ENCODE data around the gene PPAT.

Gene PPAT

DNA sequence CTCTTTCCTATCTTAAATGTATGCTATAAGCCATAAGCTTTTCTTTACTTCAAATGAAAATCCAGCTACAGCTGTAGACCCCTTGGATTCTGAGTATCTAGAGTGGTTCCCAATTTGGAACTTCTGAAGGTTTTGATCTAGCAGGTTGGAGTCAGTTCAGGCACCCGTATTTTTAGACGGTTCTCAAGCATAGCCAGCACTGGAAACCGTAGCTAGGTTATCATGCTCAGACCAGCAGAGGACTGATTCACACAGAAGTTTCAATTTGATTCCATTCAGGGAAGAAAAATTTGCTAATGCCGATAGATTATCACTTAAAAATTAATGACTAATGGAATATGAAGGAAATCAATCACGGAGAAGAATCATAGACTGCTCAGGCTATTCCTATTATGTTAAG lies 11.2 kb downstream of the PPAT start:
- Histone ChIP-seq H3K27ac (ENCODE audit: low read depth, low read length) (no peak overlapping the region), H3K23ac (ENCODE audit: low read length) (no peak overlapping the region), H3K79me2 (ENCODE audit: control insufficient read depth, insufficient read depth, low read length) (peaks cover 70% of the 10 kb centered on the region), H4K5ac (ENCODE audit: low read length) (no peak overlapping the region), H2AK5ac (ENCODE audit: low read length) (no peak overlapping the region), H3K27me3 (ENCODE audit: insufficient read depth, low read length, poor library complexity) (no peaks in the 10 kb centered on the region), H2BK120ac (ENCODE audit: low read depth, low read length) (no peak overlapping the region), H3K4me1 (ENCODE audit: control insufficient read depth, low read depth, low read length) (no peaks in the 10 kb centered on the region), H4K8ac (ENCODE audit: low read depth, low read length) (no peak overlapping the region), H3K4me2 (ENCODE audit: low read length) (no peak overlapping the region), H3K79me1 (ENCODE audit: low read length) (peaks cover 11% of the 10 kb centered on the region), H2BK5ac (ENCODE audit: low read length) (no peak overlapping the region), H2BK15ac (replicated peaks; ENCODE audit: low read depth) (no peak overlapping the region), H3K18ac (ENCODE audit: low read length) (no peak overlapping the region), H3K4ac (ENCODE audit: low read depth, low read length) (no peak overlapping the region), H3K9ac (ENCODE audit: low read length) (no peak overlapping the region), H3K36me3 (ENCODE audit: control insufficient read depth, insufficient read depth, low read length) (no peaks in the 10 kb centered on the region), H3K56ac (ENCODE audit: low read length) (no peak overlapping the region), H3K4me3 (ENCODE audit: low read length) (no peak overlapping the region)
- WGBS (ENCODE audit: extremely low coverage, insufficient coverage, low lambda C conversion rate) = no CpG with 5 or more reads among the region's 5 CpGs
- no peak for DNase-seq

DNA sequence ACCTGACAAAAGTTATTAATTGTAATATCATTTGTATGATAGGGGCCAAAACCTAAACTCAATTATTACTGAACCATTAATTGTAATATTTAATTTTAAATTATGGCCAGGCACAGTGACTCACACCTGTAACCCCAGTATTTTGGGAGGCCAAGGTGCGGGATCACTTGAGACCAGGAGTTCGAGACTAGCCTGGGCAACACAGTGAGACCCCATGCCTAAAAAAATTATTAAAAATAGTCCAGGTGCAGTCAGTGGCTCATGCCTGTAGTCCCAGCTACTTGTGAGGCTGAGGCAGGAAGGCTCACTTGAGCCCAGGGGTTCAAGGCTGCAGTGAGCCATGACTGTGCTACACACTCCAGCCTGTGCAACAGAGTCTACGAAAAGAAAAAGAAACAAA lies 18.0 kb downstream of the PPAT start:
- H3K36me3 ChIP-seq (ENCODE audit: control insufficient read depth, insufficient read depth, low read length) = no peaks in the 10 kb centered on the region
- H2BK120ac ChIP-seq (ENCODE audit: low read depth, low read length) = no peak overlapping the region
- no peak overlapping the region for H3K4me3 ChIP-seq (ENCODE audit: low read length)
- H2AK5ac ChIP-seq (ENCODE audit: low read length) = no peak overlapping the region
- no peak overlapping the region for H3K4ac ChIP-seq (ENCODE audit: low read depth, low read length)
- no CpG with 5 or more reads among the region's 3 CpGs for WGBS (ENCODE audit: extremely low coverage, insufficient coverage, low lambda C conversion rate)
- H4K5ac ChIP-seq (ENCODE audit: low read length) = no peak overlapping the region
- H3K18ac ChIP-seq (ENCODE audit: low read length) = no peak overlapping the region
- no peak overlapping the region for H4K8ac ChIP-seq (ENCODE audit: low read depth, low read length)
- H3K27me3 ChIP-seq (ENCODE audit: insufficient read depth, low read length, poor library complexity) = no peaks in the 10 kb centered on the region
- H3K23ac ChIP-seq (ENCODE audit: low read length) = no peak overlapping the region
- no peak overlapping the region for H3K9ac ChIP-seq (ENCODE audit: low read length)
- no peak overlapping the region for H3K4me2 ChIP-seq (ENCODE audit: low read length)
- H2BK5ac ChIP-seq (ENCODE audit: low read length) = no peak overlapping the region
- no peaks in the 10 kb centered on the region for H3K4me1 ChIP-seq (ENCODE audit: control insufficient read depth, low read depth, low read length)
- no peak overlapping the region for H3K27ac ChIP-seq (ENCODE audit: low read depth, low read length)
- H2BK15ac ChIP-seq (replicated peaks; ENCODE audit: low read depth) = no peak overlapping the region
- no peak overlapping the region for H3K56ac ChIP-seq (ENCODE audit: low read length)
- peaks cover 6% of the 10 kb centered on the region for H3K79me1 ChIP-seq (ENCODE audit: low read length)
- peaks cover 50% of the 10 kb centered on the region for H3K79me2 ChIP-seq (ENCODE audit: control insufficient read depth, insufficient read depth, low read length)
- DNase-seq = no peak

DNA sequence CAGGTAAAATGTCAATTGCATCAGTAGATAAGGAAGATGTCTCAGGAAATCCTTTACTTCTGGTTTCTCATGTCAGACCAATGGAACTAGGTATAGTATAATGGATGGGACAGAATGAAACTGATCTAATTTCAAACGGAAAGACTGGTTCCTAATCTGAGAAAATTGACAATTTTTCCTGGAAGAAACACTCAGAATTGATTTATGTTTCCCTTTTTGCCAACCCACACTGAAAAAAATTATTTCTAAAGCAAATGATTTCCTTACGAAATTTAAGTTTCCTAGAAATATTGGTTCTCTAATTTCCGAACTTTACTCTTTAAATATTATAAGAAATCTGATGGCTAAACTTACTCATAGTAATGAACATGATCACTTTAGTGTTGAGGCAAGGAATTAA lies 19.1 kb downstream of the PPAT start:
- Histone ChIP-seq H2BK15ac (replicated peaks; ENCODE audit: low read depth) (no peak overlapping the region), H3K36me3 (ENCODE audit: control insufficient read depth, insufficient read depth, low read length) (no peaks in the 10 kb centered on the region), H3K79me2 (ENCODE audit: control insufficient read depth, insufficient read depth, low read length) (peaks cover 49% of the 10 kb centered on the region), H3K9ac (ENCODE audit: low read length) (no peak overlapping the region), H3K27ac (ENCODE audit: low read depth, low read length) (no peak overlapping the region), H2BK120ac (ENCODE audit: low read depth, low read length) (no peak overlapping the region), H3K4ac (ENCODE audit: low read depth, low read length) (no peak overlapping the region), H3K4me3 (ENCODE audit: low read length) (no peak overlapping the region), H3K4me1 (ENCODE audit: control insufficient read depth, low read depth, low read length) (no peaks in the 10 kb centered on the region), H2AK5ac (ENCODE audit: low read length) (no peak overlapping the region), H4K5ac (ENCODE audit: low read length) (no peak overlapping the region), H4K8ac (ENCODE audit: low read depth, low read length) (no peak overlapping the region), H3K79me1 (ENCODE audit: low read length) (peaks cover 5% of the 10 kb centered on the region), H3K56ac (ENCODE audit: low read length) (no peak overlapping the region), H2BK5ac (ENCODE audit: low read length) (no peak overlapping the region), H3K27me3 (ENCODE audit: insufficient read depth, low read length, poor library complexity) (no peaks in the 10 kb centered on the region), H3K18ac (ENCODE audit: low read length) (no peak overlapping the region), H3K4me2 (ENCODE audit: low read length) (no peak overlapping the region), H3K23ac (ENCODE audit: low read length) (no peak overlapping the region)
- no peak for DNase-seq
- no CpG with 5 or more reads among the region's 3 CpGs for WGBS (ENCODE audit: extremely low coverage, insufficient coverage, low lambda C conversion rate)

DNA sequence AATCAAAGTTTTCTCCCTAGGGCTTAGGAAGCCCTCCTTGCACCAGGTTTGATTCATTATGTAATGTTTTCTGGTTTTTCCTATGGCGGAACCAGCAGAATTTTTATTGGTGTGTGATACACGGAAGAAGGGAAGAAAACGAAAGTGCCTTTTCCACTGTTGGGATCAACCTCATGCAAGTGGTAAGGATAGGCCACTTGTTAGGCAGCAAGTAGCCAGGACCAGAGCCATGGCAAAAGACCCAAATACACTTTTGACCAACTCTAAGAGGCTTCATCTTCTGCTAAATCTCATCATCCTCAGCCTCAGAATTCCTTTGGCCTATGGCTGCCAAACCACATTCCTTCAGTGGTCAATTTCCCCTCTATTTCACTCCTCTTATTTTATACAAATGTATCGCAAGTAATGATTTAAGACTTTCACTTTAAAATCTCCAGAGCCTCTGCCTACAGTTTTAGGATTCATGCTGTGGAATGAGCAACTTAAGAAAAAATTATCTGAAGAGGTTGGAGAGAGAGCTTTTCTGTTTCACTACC lies 21.2 kb downstream of the PPAT start:
- Histone ChIP-seq H3K79me2 (ENCODE audit: control insufficient read depth, insufficient read depth, low read length) (peaks cover 40% of the 10 kb centered on the region), H3K27me3 (ENCODE audit: insufficient read depth, low read length, poor library complexity) (no peaks in the 10 kb centered on the region), H3K9ac (ENCODE audit: low read length) (no peak overlapping the region), H3K4ac (ENCODE audit: low read depth, low read length) (no peak overlapping the region), H3K4me1 (ENCODE audit: control insufficient read depth, low read depth, low read length) (no peaks in the 10 kb centered on the region), H2BK15ac (replicated peaks; ENCODE audit: low read depth) (no peak overlapping the region), H3K18ac (ENCODE audit: low read length) (no peak overlapping the region), H3K36me3 (ENCODE audit: control insufficient read depth, insufficient read depth, low read length) (no peaks in the 10 kb centered on the region), H2BK120ac (ENCODE audit: low read depth, low read length) (no peak overlapping the region), H4K5ac (ENCODE audit: low read length) (no peak overlapping the region), H3K27ac (ENCODE audit: low read depth, low read length) (no peak overlapping the region), H3K4me3 (ENCODE audit: low read length) (no peak overlapping the region), H3K79me1 (ENCODE audit: low read length) (no peaks in the 10 kb centered on the region), H3K23ac (ENCODE audit: low read length) (no peak overlapping the region), H3K56ac (ENCODE audit: low read length) (peak overlapping the region; percentile 17), H2BK5ac (ENCODE audit: low read length) (no peak overlapping the region), H2AK5ac (ENCODE audit: low read length) (no peak overlapping the region), H3K4me2 (ENCODE audit: low read length) (no peak overlapping the region), H4K8ac (ENCODE audit: low read depth, low read length) (no peak overlapping the region)
- DNase-seq = peak; percentile 28
- no CpG with 5 or more reads among the region's 4 CpGs for WGBS (ENCODE audit: extremely low coverage, insufficient coverage, low lambda C conversion rate)

DNA sequence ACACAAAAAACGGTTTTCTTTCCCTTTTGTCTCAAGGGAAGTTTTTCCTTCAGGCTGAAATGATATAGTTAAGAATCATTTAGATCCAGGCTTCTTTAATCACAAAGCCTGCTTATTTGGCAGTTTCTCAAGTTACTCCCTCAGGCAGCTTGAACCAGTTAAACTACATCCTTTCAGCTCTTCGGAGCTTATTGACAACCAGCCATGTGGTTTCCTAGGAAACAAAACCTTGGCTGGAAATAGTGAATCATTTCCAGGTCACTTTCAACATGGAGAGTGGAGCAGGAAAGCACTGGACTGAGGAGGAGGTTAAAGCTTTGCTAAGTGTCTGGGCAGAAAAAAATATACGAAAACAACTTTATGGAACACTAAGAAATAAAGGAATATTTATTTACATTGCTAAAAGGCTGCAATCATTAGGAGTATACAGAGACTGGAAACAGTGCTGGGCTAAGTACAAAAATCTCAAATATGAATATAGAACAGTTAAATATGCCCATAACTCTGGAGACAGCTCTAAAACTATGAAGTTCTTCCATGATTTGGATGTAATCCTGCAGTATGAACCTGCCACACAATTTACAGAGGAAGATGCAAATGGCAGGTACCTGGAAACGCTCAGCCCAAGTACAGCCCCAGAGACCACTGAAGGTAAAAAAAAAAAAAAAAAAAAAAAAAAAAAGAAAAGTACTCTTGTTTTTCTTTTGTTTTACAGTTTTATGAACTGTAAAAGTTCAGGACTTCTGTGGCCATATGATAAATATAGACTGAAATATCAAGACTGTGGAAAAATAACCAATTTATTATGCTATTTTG lies 25.0 kb downstream of the PPAT start:
- H3K4me3 ChIP-seq (ENCODE audit: low read length) = no peak overlapping the region
- WGBS (ENCODE audit: extremely low coverage, insufficient coverage, low lambda C conversion rate) = no CpG with 5 or more reads among the region's 4 CpGs
- DNase-seq = peak; percentile 99

More for the DNA sequence above, 25.0 kb downstream of the PPAT start:
- Histone ChIP-seq H2BK5ac (ENCODE audit: low read length) (no peak overlapping the region), H4K5ac (ENCODE audit: low read length) (no peak overlapping the region), H3K9ac (ENCODE audit: low read length) (no peak overlapping the region), H2BK15ac (replicated peaks; ENCODE audit: low read depth) (no peak overlapping the region), H3K4me1 (ENCODE audit: control insufficient read depth, low read depth, low read length) (no peaks in the 10 kb centered on the region), H3K4me2 (ENCODE audit: low read length) (no peak overlapping the region), H2AK5ac (ENCODE audit: low read length) (no peak overlapping the region), H3K79me2 (ENCODE audit: control insufficient read depth, insufficient read depth, low read length) (peaks cover 30% of the 10 kb centered on the region), H3K27ac (ENCODE audit: low read depth, low read length) (no peak overlapping the region), H3K23ac (ENCODE audit: low read length) (no peak overlapping the region), H3K56ac (ENCODE audit: low read length) (no peak overlapping the region), H3K4ac (ENCODE audit: low read depth, low read length) (no peak overlapping the region), H3K27me3 (ENCODE audit: insufficient read depth, low read length, poor library complexity) (no peaks in the 10 kb centered on the region), H4K8ac (ENCODE audit: low read depth, low read length) (no peak overlapping the region), H2BK120ac (ENCODE audit: low read depth, low read length) (no peak overlapping the region), H3K36me3 (ENCODE audit: control insufficient read depth, insufficient read depth, low read length) (no peaks in the 10 kb centered on the region), H3K79me1 (ENCODE audit: low read length) (peaks cover 1% of the 10 kb centered on the region), H3K18ac (ENCODE audit: low read length) (no peak overlapping the region)
